CD14-positive monocyte (primary cell): Measurements from ENCODE around the gene ZBED1. TPM values are rescaled to one million over a fixed set of nuclear protein-coding genes. Genes with fewer than 3 reads are reported as not detected.

Experiments
- DNase-seq, 3 donors: peaks; one replicate each; pipeline ENCODE4 v3.0.0-alpha.2; 2011 to 2022
- H2AFZ ChIP-seq: 2 replicates; pipeline ENCODE4 v1.6.0; 2012; ENCODE audit warnings: mild to moderate bottlenecking, low read depth, low read length, inconsistent platforms; ENCODE audit not compliant: insufficient read depth, poor library complexity, severe bottlenecking
- H3K27ac ChIP-seq, 2 donors: 1 replicate in 1 of 2; 2 replicates in 1 of 2; pipeline ENCODE4 v1.5.1; 2012 to 2013; ENCODE audit warnings: low read length in 2 of 2, control low read depth in 1 of 2, inconsistent platforms in 1 of 2, low read depth in 1 of 2, mild to moderate bottlenecking in 1 of 2
- H3K27me3 ChIP-seq, 2 donors: one replicate each; pipeline versions ENCODE4 v1.6.0 to v1.6.1; 2011 to 2013; ENCODE audit warnings: low read length in 2 of 2; ENCODE audit not compliant: control insufficient read depth in 2 of 2, insufficient read depth in 2 of 2
- H3K36me3 ChIP-seq, 2 donors: replicated peaks in 1 of 2; 1 replicate in 1 of 2; 2 replicates in 1 of 2; pipeline versions ENCODE4 v1.5.1 to v1.6.1; 2012 to 2013; ENCODE audit warnings: low read length in 2 of 2, control low read depth in 1 of 2, inconsistent platforms in 1 of 2, mild to moderate bottlenecking in 1 of 2; ENCODE audit not compliant: insufficient read depth in 2 of 2, control insufficient read depth in 1 of 2
- H3K4me1 ChIP-seq, 2 donors: 1 replicate in 1 of 2; 2 replicates in 1 of 2; pipeline versions ENCODE4 v1.5.1 to v1.6.1; 2012 to 2013; ENCODE audit warnings: low read length in 2 of 2, control low read depth in 1 of 2, inconsistent platforms in 1 of 2, mild to moderate bottlenecking in 1 of 2, moderate library complexity in 1 of 2; ENCODE audit not compliant: insufficient read depth in 2 of 2, control insufficient read depth in 1 of 2
- H3K4me2 ChIP-seq: replicated peaks from 2 replicates; pipeline ENCODE3; 2012; ENCODE audit warnings: low read length, moderate library complexity, mild to moderate bottlenecking; ENCODE audit not compliant: poor library complexity, severe bottlenecking; ENCODE audit errors: extremely low read depth
- H3K4me3 ChIP-seq, 3 experiments: fragments of 200-600 bp in 1 of 3; sonication (generic) in 1 of 3; replicated peaks in 1 of 3; 1 replicate in 2 of 3; 2 replicates in 1 of 3; pipeline ENCODE4 v1.5.1; 2011 to 2013; ENCODE audit warnings: low read length in 3 of 3, mild to moderate bottlenecking in 3 of 3, control low read depth in 2 of 3, low read depth in 2 of 3, inconsistent platforms in 1 of 3, moderate library complexity in 1 of 3
- H3K79me2 ChIP-seq: 2 replicates; pipeline ENCODE4 v1.6.0; 2012; ENCODE audit warnings: mild to moderate bottlenecking, control low read depth, inconsistent platforms, low read length, moderate library complexity; ENCODE audit not compliant: insufficient read depth
- H3K9ac ChIP-seq: 2 replicates; pipeline ENCODE4 v1.6.0; 2017; ENCODE audit warnings: low read length, mild to moderate bottlenecking; ENCODE audit not compliant: insufficient read depth, poor library complexity, severe bottlenecking
- H3K9me3 ChIP-seq, 2 donors: replicated peaks in 1 of 2; 1 replicate in 1 of 2; 2 replicates in 1 of 2; pipeline versions ENCODE4 v1.5.1 to v1.6.1; 2012 to 2013; ENCODE audit warnings: low read length in 2 of 2, control low read depth in 1 of 2; ENCODE audit not compliant: control insufficient read depth in 1 of 2, insufficient read depth in 1 of 2
- H4K20me1 ChIP-seq: 2 replicates; pipeline ENCODE4 v1.6.0; 2012; ENCODE audit warnings: mild to moderate bottlenecking, low read length, control low read depth, moderate library complexity; ENCODE audit not compliant: insufficient read depth
- H3K27ac Mint-ChIP-seq, 7 donors: one replicate each; pipeline ENCODE4 v1.8.0; 2020; ENCODE audit warnings: mild to moderate bottlenecking in 7 of 7, mixed read lengths in 7 of 7, moderate library complexity in 6 of 7, inconsistent platforms in 2 of 7
- H3K27me3 Mint-ChIP-seq, 3 donors: one replicate each; pipeline ENCODE4 v1.8.0; 2021 to 2022; ENCODE audit warnings: low read depth in 3 of 3, mild to moderate bottlenecking in 3 of 3, mixed read lengths in 3 of 3, moderate library complexity in 3 of 3, inconsistent platforms in 1 of 3
- H3K36me3 Mint-ChIP-seq, 2 donors: one replicate each; pipeline ENCODE4 v1.8.0; 2020; ENCODE audit warnings: mixed read lengths in 2 of 2, inconsistent platforms in 1 of 2, mild to moderate bottlenecking in 1 of 2
- H3K4me1 Mint-ChIP-seq: one replicate; pipeline ENCODE4 v1.8.0; 2020; ENCODE audit warnings: mild to moderate bottlenecking, mixed read lengths
- H3K4me3 Mint-ChIP-seq, 2 donors: one replicate each; pipeline ENCODE4 v1.8.0; 2020; ENCODE audit warnings: mild to moderate bottlenecking in 2 of 2, mixed read lengths in 2 of 2, moderate library complexity in 1 of 2
- H3K9me3 Mint-ChIP-seq, 7 donors: one replicate each; pipeline ENCODE4 v1.8.0; 2020 to 2022; ENCODE audit warnings: mixed read lengths in 7 of 7, mild to moderate bottlenecking in 6 of 7, moderate library complexity in 6 of 7, inconsistent platforms in 2 of 7
- WGBS: methylation state at CpG from one replicate; pipeline ENCODE4 v1.1.5; 2013; ENCODE audit warnings: missing lambda C conversion rate; ENCODE audit not compliant: insufficient coverage; 5-methylcytosine and 5-hydroxymethylcytosine counted together
- intact Hi-C, 2 donors: fragments of 100-400 bp; cut with micrococcal nuclease; formaldehyde crosslinking; loops; one replicate each; pipeline versions ENCODE4 v1.15.0 to v1.15.1; 2023
- polyA plus RNA-seq, 3 donors: library from polyadenylated mRNA; depleted of rRNA in 1 of 3; unstranded in 2 of 3; stranded (reverse) in 1 of 3; fragments of 300-500 nt in 2 of 3; fragments of >200 nt in 1 of 3; fragmentation: Illumina TruSeq in 2 of 3; gene quantifications; 1 replicate in 2 of 3; 2 replicates in 1 of 3; pipeline ENCODE4 v1.2.3, GENCODE V29; 2012 to 2021
- TF ChIP-seq, protein P1 (sequence below): fragments of 200-600 bp; IDR thresholded peaks from one replicate; pipeline ENCODE4 v1.8.0; 2022; ENCODE audit warnings: antibody characterized with exemption, mild to moderate bottlenecking

The ZBED1 gene
- polyA plus RNA-seq, 3 donors: 13.9 to 32.1 (median 23.1) TPM

DNA sequence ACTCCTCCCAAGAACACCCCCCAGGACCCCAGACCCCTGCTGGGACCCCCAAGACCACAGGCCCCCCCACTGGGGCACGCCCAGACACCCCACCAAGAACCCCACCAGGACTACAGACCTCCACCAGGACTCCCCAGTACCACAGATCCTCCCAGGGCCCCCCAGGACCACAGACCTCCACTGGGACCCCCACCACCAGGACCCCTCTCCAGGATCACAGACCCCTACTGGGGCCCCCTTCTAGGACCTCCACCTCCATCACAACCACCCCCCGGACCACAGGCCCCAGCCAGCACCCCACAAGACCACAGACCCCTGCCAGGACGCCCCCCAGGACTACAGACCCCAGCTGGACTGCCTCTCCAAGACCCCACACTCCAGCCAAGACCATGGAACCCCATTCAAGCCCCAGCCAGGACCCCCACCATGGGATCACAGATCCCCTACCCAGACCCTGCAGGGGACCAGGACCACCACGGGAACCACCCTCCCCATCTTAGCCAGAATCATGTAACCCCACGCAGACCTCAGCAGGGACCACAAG lies 855 bp upstream of the ZBED1 start:
- WGBS: 100% methylated on average over 4 of the region's 5 CpGs
- Histone ChIP-seq H3K36me3 (no peaks in the 10 kb centered on the region), H3K27ac (no peak overlapping the region), H3K79me2 (peaks cover 37% of the 10 kb centered on the region), H3K4me3 (no peak overlapping the region), H3K4me2 (peak overlapping the region; percentile 84), H3K27me3 (no peaks in the 10 kb centered on the region), H2AFZ (no peak overlapping the region), H4K20me1 (peaks cover 5% of the 10 kb centered on the region), H3K9ac (no peak overlapping the region), H3K9me3 (no peaks in the 10 kb centered on the region), H3K4me1 (peaks cover 31 to 35% of the 10 kb centered on the region in 2 donors)
- no peak for DNase-seq
- peaks cover 0 to 5% (median 0%) of the 10 kb centered on the region in 7 donors for H3K9me3 Mint-ChIP-seq
- H3K27me3 Mint-ChIP-seq: peaks cover 0 to 7% (median 1%) of the 10 kb centered on the region in 3 donors
- peak overlapping the region; percentile 25 to 85 (median 66) for H3K27ac Mint-ChIP-seq
- peaks cover 2 to 5% of the 10 kb centered on the region in 2 donors for H3K36me3 Mint-ChIP-seq
- H3K4me1 Mint-ChIP-seq: peaks cover 31% of the 10 kb centered on the region
- TF ChIP-seq, protein P1, sequence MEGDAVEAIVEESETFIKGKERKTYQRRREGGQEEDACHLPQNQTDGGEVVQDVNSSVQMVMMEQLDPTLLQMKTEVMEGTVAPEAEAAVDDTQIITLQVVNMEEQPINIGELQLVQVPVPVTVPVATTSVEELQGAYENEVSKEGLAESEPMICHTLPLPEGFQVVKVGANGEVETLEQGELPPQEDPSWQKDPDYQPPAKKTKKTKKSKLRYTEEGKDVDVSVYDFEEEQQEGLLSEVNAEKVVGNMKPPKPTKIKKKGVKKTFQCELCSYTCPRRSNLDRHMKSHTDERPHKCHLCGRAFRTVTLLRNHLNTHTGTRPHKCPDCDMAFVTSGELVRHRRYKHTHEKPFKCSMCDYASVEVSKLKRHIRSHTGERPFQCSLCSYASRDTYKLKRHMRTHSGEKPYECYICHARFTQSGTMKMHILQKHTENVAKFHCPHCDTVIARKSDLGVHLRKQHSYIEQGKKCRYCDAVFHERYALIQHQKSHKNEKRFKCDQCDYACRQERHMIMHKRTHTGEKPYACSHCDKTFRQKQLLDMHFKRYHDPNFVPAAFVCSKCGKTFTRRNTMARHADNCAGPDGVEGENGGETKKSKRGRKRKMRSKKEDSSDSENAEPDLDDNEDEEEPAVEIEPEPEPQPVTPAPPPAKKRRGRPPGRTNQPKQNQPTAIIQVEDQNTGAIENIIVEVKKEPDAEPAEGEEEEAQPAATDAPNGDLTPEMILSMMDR: no peak
- peak overlapping the region in 1 of 2 donors; percentile 50 for H3K4me3 Mint-ChIP-seq
- intact Hi-C loops: no loop called here

DNA sequence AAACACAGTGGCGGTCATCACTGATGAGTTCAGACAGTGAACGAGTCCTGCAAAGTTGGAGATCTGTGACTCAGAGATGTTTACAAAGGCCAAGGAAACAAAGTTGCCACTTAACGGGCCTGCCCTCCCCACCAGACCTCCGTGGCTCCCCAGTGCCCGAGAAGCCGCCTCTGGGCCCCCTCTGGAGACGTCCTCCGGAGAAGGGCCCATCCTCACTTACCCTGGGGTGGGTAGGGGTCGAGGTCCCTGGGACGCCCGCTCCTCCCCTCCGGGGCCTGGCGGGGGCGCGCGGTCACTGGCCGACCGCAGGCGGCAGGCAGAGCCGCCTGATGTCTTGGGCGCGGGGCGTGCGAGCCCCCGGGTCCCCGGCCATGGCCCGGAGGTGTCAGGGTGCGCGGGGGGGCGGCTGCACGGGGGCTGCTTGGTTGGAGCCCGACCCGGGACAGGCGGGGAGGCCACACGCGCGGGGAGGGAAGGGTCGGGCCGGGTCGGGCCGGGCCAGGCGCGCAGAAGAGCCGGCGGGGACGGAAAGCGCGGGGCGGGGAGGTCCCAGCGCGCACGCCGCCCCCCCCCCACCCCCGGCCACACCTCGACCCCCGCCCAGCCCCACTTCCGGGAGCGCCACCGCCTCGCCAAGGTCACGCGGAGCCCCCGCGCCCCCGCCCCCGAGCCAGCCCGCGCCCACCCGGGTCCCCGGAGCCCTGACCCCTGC lies 529 bp downstream of the ZBED1 start:
- peak overlapping the region in 6 of 7 donors; percentile 60 to 93 (median 72) for H3K27ac Mint-ChIP-seq
- Histone ChIP-seq H2AFZ (peak overlapping the region; percentile 68), H3K36me3 (peaks cover 6 to 7% of the 10 kb centered on the region in 2 donors), H3K27ac (peak overlapping the region; percentile 64 to 93), H4K20me1 (peaks cover 11% of the 10 kb centered on the region), H3K4me3 (peak overlapping the region; percentile 44 to 89 (median 88)), H3K27me3 (no peaks in the 10 kb centered on the region), H3K9me3 (no peaks in the 10 kb centered on the region), H3K4me1 (peaks cover 31 to 35% of the 10 kb centered on the region in 2 donors), H3K9ac (peak overlapping the region; percentile 98), H3K4me2 (peak overlapping the region; percentile 84), H3K79me2 (peaks cover 50% of the 10 kb centered on the region)
- peaks cover 0 to 7% (median 1%) of the 10 kb centered on the region in 3 donors for H3K27me3 Mint-ChIP-seq
- peak; percentile 47 to 65 (median 56) for DNase-seq
- TF ChIP-seq, protein P1: peak; percentile 12
- H3K4me1 Mint-ChIP-seq: peaks cover 34% of the 10 kb centered on the region
- peaks cover 9 to 18% of the 10 kb centered on the region in 2 donors for H3K36me3 Mint-ChIP-seq
- H3K4me3 Mint-ChIP-seq: peak overlapping the region; percentile 77 to 85
- under 1% methylated on average over 51 of the region's 70 CpGs for WGBS
- intact Hi-C loops: no loop called here
- H3K9me3 Mint-ChIP-seq: peaks cover 0 to 2% (median 0%) of the 10 kb centered on the region in 7 donors
